OCI-LY7 (cell line): ENCODE data around the gene CDCA5. TPM values are rescaled to one million over a fixed set of nuclear protein-coding genes. Genes with fewer than 3 reads are reported as not detected.
A peak's percentile ranks its signal among the peaks of the same experiment; 100 is the strongest.

ENCODE experiments used
- BruUV-seq: library from RNA; stranded (reverse); fragments of 400-500 nt; replicated peaks from 2 replicates; lab custom pipeline; 2021; lab: Mats Ljungman, UMichigan
- CTCF ChIA-PET: fragments of 300-600 bp; sonication (Branson Sonifier 250); formaldehyde crosslinking; loops from one replicate; lab custom pipeline; 2022; ENCODE audit warnings: antibody characterized with exemption; ENCODE audit not compliant: unreplicated experiment; lab: Charles Lee
- POLR2A ChIA-PET: fragments of 300-600 bp; sonication (Branson Sonifier 250); formaldehyde crosslinking; loops from one replicate; lab custom pipeline; 2022; ENCODE audit warnings: antibody characterized with exemption; lab: Charles Lee
- DNase-seq: peaks from one replicate; pipeline ENCODE4 v3.0.0-alpha.2; 2015; ENCODE audit warnings: low spot score
- H2AFZ ChIP-seq: fragments of 200-600 bp; sonication (generic), shearing (Covaris generic); 2 replicates; pipeline ENCODE4 v1.6.1; 2014; ENCODE audit warnings: mild to moderate bottlenecking, antibody characterized with exemption, low read length, moderate library complexity
- H3K27ac ChIP-seq: fragments of 200-600 bp; sonication (generic); 2 replicates; pipeline ENCODE4 v1.5.1; 2014; ENCODE audit warnings: mixed run types, low read depth, mild to moderate bottlenecking, moderate library complexity, low read length, inconsistent platforms; ENCODE audit not compliant: poor library complexity, severe bottlenecking
- H3K36me3 ChIP-seq: fragments of 200-600 bp; sonication (generic); 2 replicates; pipeline ENCODE4 v1.6.1; 2014; ENCODE audit warnings: mild to moderate bottlenecking, antibody characterized with exemption, low read length, moderate library complexity, mixed read lengths; ENCODE audit not compliant: insufficient read depth
- H3K4me1 ChIP-seq: fragments of 200-600 bp; sonication (generic); 2 replicates; pipeline ENCODE4 v1.5.1; 2014; ENCODE audit warnings: mild to moderate bottlenecking, low read length; ENCODE audit not compliant: insufficient read depth, poor library complexity, severe bottlenecking
- H3K4me2 ChIP-seq: fragments of 200-600 bp; sonication (generic); 2 replicates; pipeline ENCODE4 v1.6.1; 2014; ENCODE audit warnings: mild to moderate bottlenecking, low read length
- H3K4me3 ChIP-seq: fragments of 200-600 bp; sonication (generic); 2 replicates; pipeline ENCODE4 v1.5.1; 2014; ENCODE audit warnings: mild to moderate bottlenecking, low read depth, low read length; ENCODE audit not compliant: poor library complexity, severe bottlenecking
- H3K79me2 ChIP-seq: fragments of 200-600 bp; sonication (generic); 2 replicates; pipeline ENCODE4 v1.6.1; 2016; ENCODE audit warnings: low read depth, mild to moderate bottlenecking, low read length, moderate library complexity, mixed read lengths; ENCODE audit not compliant: insufficient read depth
- H3K9me2 ChIP-seq: fragments of 200-600 bp; sonication (generic); 2 replicates; pipeline ENCODE4 v1.6.1; 2016; ENCODE audit warnings: mild to moderate bottlenecking, low read length, mixed read lengths; ENCODE audit not compliant: insufficient read depth
- H3K9me3 ChIP-seq: fragments of 200-600 bp; sonication (generic); 2 replicates; pipeline ENCODE4 v1.6.1; 2014; ENCODE audit warnings: mild to moderate bottlenecking, mixed run types, low read length, mixed read lengths
- H4K20me1 ChIP-seq: fragments of 200-600 bp; sonication (generic); 2 replicates; pipeline ENCODE4 v1.6.1; 2014; ENCODE audit warnings: mild to moderate bottlenecking, antibody characterized with exemption, low read length, moderate library complexity, mixed read lengths; ENCODE audit not compliant: insufficient read depth
- CTCF ChIP-seq: fragments of 200-600 bp; sonication (generic); conservative IDR thresholded peaks from 2 replicates; pipeline ENCODE4 v1.5.1; 2014; ENCODE audit warnings: mild to moderate bottlenecking, antibody characterized with exemption, low read length, moderate library complexity, mixed read lengths
- EZH2phosphoT487 ChIP-seq: fragments of 200-600 bp; sonication (generic); IDR thresholded peaks from 2 replicates; pipeline ENCODE4 v1.6.1; 2018; ENCODE audit warnings: low read depth, borderline replicate concordance, mild to moderate bottlenecking, mixed run types, antibody characterized with exemption, low read length, moderate library complexity, mixed read lengths
- intact Hi-C: fragments of 100-400 bp; cut with micrococcal nuclease; formaldehyde crosslinking; loops from one replicate; pipeline ENCODE4 v1.10.0; 2022; ENCODE audit not compliant: unreplicated experiment
- total RNA-seq, 2 experiments: library from RNA; depleted of rRNA in 1 of 2; stranded (reverse); fragments of >200 nt in 1 of 2; shearing (Covaris generic) in 1 of 2; gene quantifications; 2 replicates each; pipeline ENCODE4 v1.2.3, GENCODE V29; 2014 to 2022

The CDCA5 gene
- total RNA-seq, 2 experiments from 2014 or later, result 135 to 151 TPM

GRCh38 chr11:65087216-65087615, 3.4 kb upstream of the CDCA5 start:
- Histone ChIP-seq H2AFZ (no peak overlapping the region), H4K20me1 (peaks cover 8% of the 10 kb centered on the region; the same call in 1 of the 2 replicates), H3K36me3 (peaks cover 34% of the 10 kb centered on the region), H3K4me2 (no peak overlapping the region), H3K4me3 (no peak overlapping the region), H3K9me2 (no peaks in the 10 kb centered on the region), H3K9me3 (no peaks in the 10 kb centered on the region), H3K4me1 (peaks cover 27% of the 10 kb centered on the region), H3K79me2 (peaks cover 28% of the 10 kb centered on the region), H3K27ac (no peak overlapping the region)
- no peak for TF ChIP-seq EZH2phosphoT487
- no peak for TF ChIP-seq CTCF
- CTCF ChIA-PET, result no interaction called here
- DNase-seq, result no peak
- BruUV-seq, result no TSS peak
- POLR2A ChIA-PET, result no interaction called here
- intact Hi-C loops, result loop anchor here (10.0 kb wide), 2 partner anchors 172 to 242 kb away; partner anchors contain the start of genes ATG2A and CDC42BPG

- CTCF ChIA-PET, result interaction anchor here (0.6 kb wide), 1 partner anchor 88 kb away, joined by 6 read pairs; no protein-coding TSS in a partner anchor
- POLR2A ChIA-PET, result no interaction called here
- Histone ChIP-seq H3K36me3 (peaks cover 38% of the 10 kb centered on the region), H3K27ac (no peak overlapping the region), H3K79me2 (peaks cover 32% of the 10 kb centered on the region), H3K9me2 (no peaks in the 10 kb centered on the region), H4K20me1 (peaks cover 8% of the 10 kb centered on the region; the same call in 1 of the 2 replicates), H3K9me3 (no peaks in the 10 kb centered on the region), H3K4me2 (no peak overlapping the region), H2AFZ (no peak overlapping the region), H3K4me1 (peaks cover 28% of the 10 kb centered on the region), H3K4me3 (no peak overlapping the region)
- no peak for DNase-seq
- no TSS peak for BruUV-seq
- intact Hi-C loops, result loop anchor here (10.0 kb wide), 2 partner anchors 172 to 242 kb away; partner anchors contain the start of genes ATG2A and CDC42BPG
- TF ChIP-seq EZH2phosphoT487 (no peak), CTCF (no peak)
Measured at GRCh38 chr11:65086809-65087208, 3.0 kb upstream of the CDCA5 start.

- H3K4me2 ChIP-seq, result peak overlapping the region; percentile 85
- intact Hi-C loops, result loop anchor here (2.0 to 10.0 kb wide), 3 partner anchors 45 to 241 kb away; partner anchors contain the start of genes ATG2A, CDC42BPG and SAC3D1
- H3K4me3 ChIP-seq, result no peak overlapping the region
- H3K9me3 ChIP-seq, result no peaks in the 10 kb centered on the region
- no peak for TF ChIP-seq EZH2phosphoT487
- no peak for TF ChIP-seq CTCF
- no peak overlapping the region for H2AFZ ChIP-seq
- no peak overlapping the region for H3K27ac ChIP-seq
- H3K4me1 ChIP-seq, result peaks cover 39% of the 10 kb centered on the region
- peaks cover 45% of the 10 kb centered on the region for H3K79me2 ChIP-seq
- H3K36me3 ChIP-seq, result peaks cover 49% of the 10 kb centered on the region
- no peak for DNase-seq
- no peaks in the 10 kb centered on the region for H3K9me2 ChIP-seq
- H4K20me1 ChIP-seq, result peaks cover 8% of the 10 kb centered on the region; the same call in 1 of the 2 replicates
- no TSS peak for BruUV-seq
- POLR2A ChIA-PET, result interaction anchor here (0.9 to 1.0 kb wide), 2 partner anchors 10 to 11 kb away, joined by 3 to 4 read pairs; partner anchors contain the start of gene VPS51
- CTCF ChIA-PET, result no interaction called here
Measured at GRCh38 chr11:65085446-65085845, 1.6 kb upstream of the CDCA5 start.
